Left ventricle myocardium inferior (tissue), 1 donor: Measurements from ENCODE around the gene GINM1. TPM values are rescaled to one million over a fixed set of nuclear protein-coding genes. Genes with fewer than 3 reads are reported as not detected.

ENCODE experiments used
- DNase-seq: peaks from one replicate; pipeline ENCODE4 v3.0.0-alpha.2; 2020
- H3K27ac ChIP-seq: fragments of 200-600 bp; replicated peaks from 2 replicates; pipeline ENCODE4 v1.8.0; 2021
- H3K27me3 ChIP-seq: fragments of 200-600 bp; 2 replicates; pipeline ENCODE4 v1.8.0; 2021; ENCODE audit warnings: low read depth
- H3K36me3 ChIP-seq: fragments of 200-600 bp; 2 replicates; pipeline ENCODE4 v1.8.0; 2021
- H3K4me1 ChIP-seq: fragments of 200-600 bp; 2 replicates; pipeline ENCODE4 v1.8.0; 2021
- H3K4me3 ChIP-seq: fragments of 200-600 bp; 2 replicates; pipeline ENCODE4 v1.8.0; 2021; ENCODE audit warnings: mild to moderate bottlenecking, moderate library complexity
- H3K9me3 ChIP-seq: fragments of 200-600 bp; replicated peaks from 2 replicates; pipeline ENCODE4 v1.8.0; 2021
- intact Hi-C: fragments of 100-400 bp; cut with micrococcal nuclease; formaldehyde crosslinking; loops from one replicate; pipeline ENCODE4 v1.11.0; 2022
- total RNA-seq: library from RNA; stranded (reverse); fragmentation: NEBNext Ultra II Directional; extraction: Animal tissue kit (Norgen Biotek cat#: 25700); gene quantifications from one replicate; pipeline ENCODE4 v1.2.1, GENCODE V29; 2021
- TF ChIP-seq, protein P1 (sequence below): fragments of 200-600 bp; IDR thresholded peaks from 2 replicates; pipeline ENCODE4 v1.8.0; 2021; ENCODE audit warnings: antibody characterized with exemption, mild to moderate bottlenecking, borderline replicate concordance
- donor health status: DM: no; HTN: yes; CAD: no; lungs with severe emphysema.

The GINM1 gene
- total RNA-seq, 1 donor from 2014 or later = 52.0 TPM

DNA sequence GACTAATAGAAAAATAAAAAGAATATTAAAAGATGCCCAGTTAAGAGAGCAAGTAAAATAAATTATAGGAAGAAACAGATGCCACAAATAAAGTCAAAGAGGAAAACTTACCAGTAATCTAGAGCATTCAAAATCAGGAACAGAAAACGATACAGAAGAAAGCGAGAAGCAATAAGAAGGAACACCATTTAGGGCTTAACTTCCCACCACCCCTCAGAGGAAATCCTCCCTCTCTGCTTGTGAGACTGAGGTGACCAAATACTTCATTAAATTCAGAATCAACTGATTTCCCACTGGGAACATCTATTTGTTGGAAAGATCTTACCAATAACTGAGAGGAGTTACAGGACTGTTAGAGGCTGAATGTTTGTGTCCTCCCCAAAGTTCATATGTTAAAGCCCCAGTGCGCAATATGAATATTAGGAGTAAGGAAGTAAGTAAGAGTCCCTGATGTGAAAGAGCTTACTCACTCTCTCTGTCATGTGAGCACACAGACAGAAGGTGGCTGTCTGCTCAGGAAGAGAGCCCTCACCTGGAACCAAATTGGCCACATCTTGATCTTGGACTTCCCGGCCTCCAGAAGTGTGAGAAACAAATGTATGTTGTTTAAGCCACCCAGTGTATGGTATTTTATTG, 62.8 kb downstream of the GINM1 start:
- Histone ChIP-seq H3K4me1 (no peaks in the 10 kb centered on the region), H3K9me3 (no peaks in the 10 kb centered on the region), H3K27me3 (no peaks in the 10 kb centered on the region), H3K4me3 (no peak overlapping the region), H3K36me3 (peaks cover 69% of the 10 kb centered on the region), H3K27ac (no peak overlapping the region)
- no peak for DNase-seq
- intact Hi-C loops = no loop called here
- TF ChIP-seq, protein P1, sequence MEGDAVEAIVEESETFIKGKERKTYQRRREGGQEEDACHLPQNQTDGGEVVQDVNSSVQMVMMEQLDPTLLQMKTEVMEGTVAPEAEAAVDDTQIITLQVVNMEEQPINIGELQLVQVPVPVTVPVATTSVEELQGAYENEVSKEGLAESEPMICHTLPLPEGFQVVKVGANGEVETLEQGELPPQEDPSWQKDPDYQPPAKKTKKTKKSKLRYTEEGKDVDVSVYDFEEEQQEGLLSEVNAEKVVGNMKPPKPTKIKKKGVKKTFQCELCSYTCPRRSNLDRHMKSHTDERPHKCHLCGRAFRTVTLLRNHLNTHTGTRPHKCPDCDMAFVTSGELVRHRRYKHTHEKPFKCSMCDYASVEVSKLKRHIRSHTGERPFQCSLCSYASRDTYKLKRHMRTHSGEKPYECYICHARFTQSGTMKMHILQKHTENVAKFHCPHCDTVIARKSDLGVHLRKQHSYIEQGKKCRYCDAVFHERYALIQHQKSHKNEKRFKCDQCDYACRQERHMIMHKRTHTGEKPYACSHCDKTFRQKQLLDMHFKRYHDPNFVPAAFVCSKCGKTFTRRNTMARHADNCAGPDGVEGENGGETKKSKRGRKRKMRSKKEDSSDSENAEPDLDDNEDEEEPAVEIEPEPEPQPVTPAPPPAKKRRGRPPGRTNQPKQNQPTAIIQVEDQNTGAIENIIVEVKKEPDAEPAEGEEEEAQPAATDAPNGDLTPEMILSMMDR = no peak

DNA sequence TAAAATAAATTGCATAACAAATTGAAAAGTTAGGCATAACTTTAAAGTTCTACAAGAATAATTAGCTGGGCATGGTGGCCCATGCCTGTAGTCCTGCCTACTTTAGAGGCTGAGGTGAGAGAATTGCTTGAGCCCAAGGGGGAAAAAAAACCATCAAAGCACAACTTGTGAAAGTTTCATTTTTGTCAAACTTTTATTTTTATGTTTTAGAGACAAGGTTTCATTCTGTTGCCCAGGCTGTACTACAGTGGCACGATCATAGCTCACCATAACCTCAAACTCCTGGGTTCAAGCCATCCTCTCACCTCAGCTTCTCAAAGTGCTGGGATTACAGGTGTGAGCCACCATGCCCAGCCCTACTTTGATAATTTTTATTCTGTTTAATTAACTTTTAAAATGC, 68.1 kb downstream of the GINM1 start:
- Histone ChIP-seq H3K4me3 (no peak overlapping the region), H3K36me3 (peaks cover 69% of the 10 kb centered on the region), H3K4me1 (no peaks in the 10 kb centered on the region), H3K27me3 (no peaks in the 10 kb centered on the region), H3K9me3 (no peaks in the 10 kb centered on the region), H3K27ac (no peak overlapping the region)
- intact Hi-C loops = no loop called here
- TF ChIP-seq, protein P1 = no peak
- DNase-seq = no peak

DNA sequence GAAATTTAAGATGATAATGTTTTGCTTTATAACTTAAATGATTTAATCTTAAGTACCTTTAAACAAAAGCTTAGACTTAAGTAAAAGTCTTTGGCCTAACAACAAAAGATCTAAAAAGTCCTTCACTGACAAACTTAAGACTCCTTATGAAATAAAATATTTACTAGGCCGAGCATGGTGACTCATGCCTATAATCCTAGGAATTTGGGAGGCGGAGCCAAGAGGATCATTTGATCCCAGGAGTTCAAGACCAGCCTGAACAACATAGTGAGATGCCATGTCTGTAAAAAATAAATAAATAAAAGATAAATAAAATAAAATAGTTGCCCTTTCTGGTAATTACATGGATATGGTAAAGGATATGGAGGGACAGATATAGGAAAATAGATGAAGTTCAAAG, 69.9 kb downstream of the GINM1 start:
- TF ChIP-seq, protein P1 = no peak

More for the DNA sequence above, 69.9 kb downstream of the GINM1 start:
- Histone ChIP-seq H3K9me3 (no peaks in the 10 kb centered on the region), H3K36me3 (peaks cover 54% of the 10 kb centered on the region), H3K4me3 (no peak overlapping the region), H3K27ac (no peak overlapping the region), H3K4me1 (no peaks in the 10 kb centered on the region), H3K27me3 (no peaks in the 10 kb centered on the region)
- intact Hi-C loops = no loop called here
- DNase-seq = no peak

Other genes starting within 250 kb of the GINM1 start
- 56.7 TPM for gene TAB2, start 248.7 kb upstream of the GINM1 start, total RNA-seq
- gene SUMO4, start 166.1 kb upstream of the GINM1 start, total RNA-seq = 0.27 TPM
- 0.25 TPM for gene ZC3H12D, start 81.4 kb upstream of the GINM1 start, total RNA-seq
- 15.7 TPM for gene PPIL4, start 20.3 kb upstream of the GINM1 start, total RNA-seq
- 11.6 TPM for gene KATNA1, start 82.3 kb downstream of the GINM1 start, total RNA-seq
- 10.8 TPM for gene LATS1, start 151.7 kb downstream of the GINM1 start, total RNA-seq
- 29.7 TPM for gene NUP43, start 180.2 kb downstream of the GINM1 start, total RNA-seq
- gene PCMT1, start 183.4 kb downstream of the GINM1 start, total RNA-seq = 166 TPM